GM12892 (cell line): ENCODE results near the gene TIMP3.

Experiments used
- POLR2A ChIP-seq: IDR thresholded peaks from 2 replicates; pipeline ENCODE4 v1.6.1; 2011; ENCODE audit warnings: low read depth, low read length, control low read depth
- POLR2AphosphoS5 ChIP-seq: IDR thresholded peaks from 2 replicates; pipeline ENCODE4 v1.6.1; 2011; ENCODE audit warnings: low read depth, low read length, control low read depth

GRCh38 chr22:32829451-32829851, 27.9 kb downstream of the TIMP3 start:
- TF ChIP-seq POLR2AphosphoS5 (no peak), POLR2A (no peak)
